Activated CD8-positive, alpha-beta memory T cell treated with anti-CD3 and anti-CD28 coated beads for 4 hours (primary cell): ENCODE results near the gene SOX11.

Source experiments
- DNase-seq, 2 donors: peaks; one replicate each; pipeline ENCODE4 v3.0.0-alpha.2; 2020; ENCODE audit warnings: low read depth in 2 of 2

SOX11 gene

DNA sequence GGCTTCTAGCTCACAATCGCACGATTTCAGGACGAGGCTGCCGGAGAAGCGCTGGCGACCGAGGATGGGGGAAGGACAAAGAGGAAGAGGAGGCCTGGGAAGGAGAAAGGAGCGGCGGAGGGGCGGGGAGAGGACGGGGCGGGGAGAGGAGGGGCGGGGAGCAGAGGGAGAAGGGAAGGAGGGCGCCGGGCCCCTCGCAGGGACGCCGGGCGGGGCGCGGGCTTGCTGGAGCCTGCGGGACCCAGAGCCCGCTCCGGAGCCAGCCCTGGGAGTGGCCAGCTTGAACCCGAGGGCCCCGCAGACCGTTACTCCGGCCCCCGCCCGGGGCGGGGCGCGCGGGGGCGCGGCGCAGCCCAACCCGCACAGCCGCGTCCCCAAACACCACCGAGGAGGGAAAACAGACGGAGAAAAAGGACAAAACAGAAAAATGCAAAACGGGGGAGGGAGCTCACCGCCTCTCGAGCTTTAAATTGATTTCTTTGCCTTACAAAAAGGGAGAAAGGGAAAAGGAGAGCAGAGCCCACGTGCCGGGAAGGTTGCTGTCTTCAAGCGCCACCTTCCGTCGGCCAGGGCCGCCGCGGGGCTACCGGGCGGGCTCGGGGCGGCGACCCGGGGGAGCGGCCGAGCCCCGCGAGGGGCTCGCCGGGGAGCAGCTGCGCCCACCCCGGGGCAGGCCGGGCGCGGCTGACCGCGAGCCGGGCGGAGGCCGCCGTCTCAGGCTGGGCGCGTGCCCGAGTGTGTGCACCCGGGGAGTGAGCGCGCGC lies 781 bp upstream of the SOX11 start:
- DNase-seq = no peak

DNA sequence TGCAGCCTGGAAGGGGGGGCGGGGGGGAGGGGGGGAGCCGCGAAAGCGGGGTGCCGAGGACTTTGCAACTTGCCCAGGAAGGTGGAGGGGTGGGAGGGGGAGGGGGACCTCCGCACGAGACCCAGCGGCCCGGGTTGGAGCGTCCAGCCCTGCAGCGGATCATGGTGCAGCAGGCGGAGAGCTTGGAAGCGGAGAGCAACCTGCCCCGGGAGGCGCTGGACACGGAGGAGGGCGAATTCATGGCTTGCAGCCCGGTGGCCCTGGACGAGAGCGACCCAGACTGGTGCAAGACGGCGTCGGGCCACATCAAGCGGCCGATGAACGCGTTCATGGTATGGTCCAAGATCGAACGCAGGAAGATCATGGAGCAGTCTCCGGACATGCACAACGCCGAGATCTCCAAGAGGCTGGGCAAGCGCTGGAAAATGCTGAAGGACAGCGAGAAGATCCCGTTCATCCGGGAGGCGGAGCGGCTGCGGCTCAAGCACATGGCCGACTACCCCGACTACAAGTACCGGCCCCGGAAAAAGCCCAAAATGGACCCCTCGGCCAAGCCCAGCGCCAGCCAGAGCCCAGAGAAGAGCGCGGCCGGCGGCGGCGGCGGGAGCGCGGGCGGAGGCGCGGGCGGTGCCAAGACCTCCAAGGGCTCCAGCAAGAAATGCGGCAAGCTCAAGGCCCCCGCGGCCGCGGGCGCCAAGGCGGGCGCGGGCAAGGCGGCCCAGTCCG lies 540 bp downstream of the SOX11 start:
- no peak for DNase-seq

- DNase-seq = no peak
Observed at GRCh38 chr2:5693287-5694201, 1.4 kb downstream of the SOX11 start.

GRCh38 chr2:5694306-5694705 lies 2.1 kb downstream of the SOX11 start:
- DNase-seq = no peak

DNA sequence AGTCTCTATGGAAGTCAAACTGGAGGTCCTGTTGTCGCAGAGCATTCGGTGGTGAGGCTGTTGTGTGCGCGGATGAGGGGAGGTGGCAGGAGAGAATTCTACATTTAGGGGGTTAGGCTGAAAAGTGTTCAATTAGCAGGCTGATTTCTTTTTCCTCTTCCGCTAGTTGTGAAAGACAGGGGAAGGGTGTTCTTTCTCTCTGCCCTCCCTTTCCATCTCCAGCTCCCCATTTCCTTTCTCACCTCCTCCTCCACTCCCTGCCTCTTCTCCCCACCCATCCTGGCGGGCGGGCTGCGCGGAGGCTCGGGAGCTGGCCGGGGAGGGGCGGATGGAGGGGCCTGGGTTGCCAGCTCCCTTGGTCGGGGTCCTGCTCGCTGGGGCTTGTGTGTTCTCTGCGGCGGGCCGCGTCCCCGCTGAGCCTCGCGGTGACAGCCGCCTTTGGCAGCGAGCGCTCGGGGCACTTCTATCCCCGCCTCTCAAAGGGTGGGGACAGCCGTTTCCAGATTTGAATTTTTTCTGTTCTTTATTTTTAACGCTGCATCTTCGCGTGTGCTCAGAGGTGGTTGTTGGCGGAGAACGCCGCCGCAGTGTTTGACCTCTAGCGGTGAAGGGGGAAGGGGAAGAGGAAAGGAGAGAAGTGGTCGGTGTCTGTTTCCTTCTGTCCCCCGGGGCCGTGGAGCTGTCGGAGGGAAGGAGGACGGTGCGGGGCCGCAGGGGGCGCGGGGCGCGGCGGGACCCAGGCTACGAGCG lies 3.6 kb downstream of the SOX11 start:
- no peak for DNase-seq

GRCh38 chr2:5696404-5696944 lies 4.3 kb downstream of the SOX11 start:
- DNase-seq = no peak

- DNase-seq = no peak
Observed at GRCh38 chr2:5696945-5697521, 4.8 kb downstream of the SOX11 start.

GRCh38 chr2:5697562-5697961 lies 5.4 kb downstream of the SOX11 start:
- DNase-seq = no peak

GRCh38 chr2:5698134-5698533 lies 6.0 kb downstream of the SOX11 start:
- no peak for DNase-seq

DNA sequence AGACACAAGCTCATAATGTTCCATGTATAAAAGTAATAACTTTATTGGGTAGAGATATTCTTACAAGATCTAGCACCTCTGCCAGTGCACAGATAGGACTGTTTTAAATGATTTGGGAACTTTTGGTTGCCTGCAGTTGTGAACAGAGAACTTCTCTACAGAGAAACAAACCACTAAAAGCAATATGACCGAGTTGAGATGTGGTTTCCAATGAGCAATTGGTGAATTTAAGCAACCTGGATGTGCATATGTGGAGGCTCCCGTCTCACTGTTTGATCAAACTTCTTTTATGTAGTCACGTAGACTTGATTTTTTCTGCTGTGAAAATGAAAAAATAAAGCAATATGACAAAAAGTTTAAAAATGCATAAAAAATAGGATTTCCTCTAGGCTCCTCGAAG lies 7.8 kb downstream of the SOX11 start:
- DNase-seq = no peak

DNA sequence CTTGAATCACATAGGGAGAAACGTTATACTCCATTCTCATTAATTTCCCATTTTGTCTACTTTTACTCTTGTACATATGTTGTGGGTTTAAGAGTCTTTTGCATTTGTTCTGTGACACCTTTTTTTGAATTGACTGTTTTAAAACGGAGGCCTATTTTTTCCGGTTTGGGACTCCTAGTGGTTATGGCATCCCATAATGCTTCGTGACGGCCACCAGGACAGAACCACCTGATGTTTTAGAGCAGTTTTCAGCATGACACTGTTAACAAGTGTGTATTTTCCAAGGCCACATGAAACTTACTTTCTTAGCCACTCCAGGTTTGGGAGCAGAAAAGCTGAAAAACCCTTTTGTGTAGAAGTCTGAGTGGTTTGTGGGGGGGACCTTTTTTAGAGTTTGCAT lies 8.4 kb downstream of the SOX11 start:
- no peak for DNase-seq

DNA sequence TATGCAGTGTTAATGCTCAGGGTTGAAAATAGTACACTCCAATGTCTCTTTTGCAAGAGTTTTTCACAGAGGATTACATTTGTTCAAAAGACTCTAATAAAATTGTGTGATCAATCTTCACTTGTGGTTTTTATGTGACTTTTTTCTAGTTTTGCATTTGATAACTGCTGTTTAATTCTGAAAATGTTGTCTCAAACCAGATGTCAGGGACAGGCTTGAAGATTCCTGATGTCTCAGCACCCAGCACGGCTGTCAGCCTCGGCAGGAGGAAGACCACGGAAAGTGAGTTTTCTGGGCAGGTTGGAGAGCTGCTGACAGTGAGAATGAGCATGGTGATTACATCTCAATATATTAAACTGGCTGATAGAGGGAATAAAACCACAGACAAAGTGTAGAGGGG lies 9.1 kb downstream of the SOX11 start:
- no peak for DNase-seq

DNA sequence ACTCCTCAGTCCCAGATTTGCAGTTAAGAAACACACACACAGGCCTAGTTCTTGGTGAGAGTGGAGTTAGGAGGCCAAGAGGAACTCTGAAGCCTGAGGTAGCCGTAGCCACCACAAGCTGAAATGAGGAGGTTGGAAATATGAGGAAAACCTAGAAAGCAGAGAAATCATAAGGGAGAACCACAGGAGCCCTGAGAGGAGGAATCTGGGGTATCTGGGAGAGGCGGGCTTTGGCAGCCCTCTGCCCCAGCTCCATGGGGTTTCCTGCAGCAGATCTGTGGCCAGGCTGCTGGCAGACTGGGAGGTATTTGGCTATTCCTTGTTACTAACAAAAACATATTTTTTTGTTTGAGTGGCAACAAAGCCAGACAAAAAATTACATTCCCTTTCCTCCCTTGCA lies 11.0 kb downstream of the SOX11 start:
- no peak for DNase-seq

DNA sequence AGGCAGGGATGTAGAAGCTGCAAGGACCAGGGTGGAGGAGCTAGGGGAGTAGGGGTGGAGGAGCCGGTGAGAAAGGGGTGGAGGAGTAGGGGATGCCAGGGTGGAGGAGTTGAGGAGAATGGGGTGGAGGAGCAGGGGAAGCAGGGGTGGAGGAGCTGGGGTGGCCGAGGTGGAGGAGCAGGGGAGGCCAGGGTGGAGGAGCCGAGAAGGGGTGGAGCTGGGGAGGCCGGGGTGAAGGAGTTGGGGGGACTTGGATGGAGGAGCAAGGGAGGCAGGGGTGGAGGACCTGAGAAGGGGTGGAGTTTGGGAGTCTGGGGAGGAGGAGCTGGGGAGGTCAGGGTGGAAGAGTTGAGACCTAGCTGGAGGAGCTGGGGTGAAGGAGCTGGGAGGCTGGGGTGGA lies 13.3 kb downstream of the SOX11 start:
- no peak for DNase-seq

GRCh38 chr2:5706717-5707455 lies 14.7 kb downstream of the SOX11 start:
- no peak for DNase-seq

- no peak for DNase-seq
Observed at GRCh38 chr2:5710615-5711014, 18.4 kb downstream of the SOX11 start.

DNA sequence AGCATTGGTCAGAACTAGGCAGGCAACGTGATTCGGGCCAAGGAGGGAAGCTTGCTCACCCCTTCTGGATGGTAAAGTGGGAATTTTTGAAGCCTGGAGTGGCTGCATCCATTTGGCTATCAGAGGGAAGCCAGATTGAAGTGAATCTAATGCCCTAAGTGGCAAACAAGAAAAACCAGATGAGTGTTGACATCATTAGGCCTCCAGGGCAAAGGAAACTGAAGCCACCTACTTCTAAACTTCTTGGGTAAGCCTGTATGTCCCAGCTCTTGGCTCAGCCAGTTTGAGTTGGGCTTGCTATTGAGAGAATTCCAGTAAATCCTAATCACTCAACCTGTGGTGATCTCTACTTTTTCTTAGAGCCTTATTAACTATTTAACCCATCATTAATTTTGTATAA lies 20.9 kb downstream of the SOX11 start:
- no peak for DNase-seq

- DNase-seq = no peak
Observed at GRCh38 chr2:5719629-5720334, 27.6 kb downstream of the SOX11 start.

GRCh38 chr2:5720426-5720825 lies 28.2 kb downstream of the SOX11 start:
- DNase-seq = no peak

DNA sequence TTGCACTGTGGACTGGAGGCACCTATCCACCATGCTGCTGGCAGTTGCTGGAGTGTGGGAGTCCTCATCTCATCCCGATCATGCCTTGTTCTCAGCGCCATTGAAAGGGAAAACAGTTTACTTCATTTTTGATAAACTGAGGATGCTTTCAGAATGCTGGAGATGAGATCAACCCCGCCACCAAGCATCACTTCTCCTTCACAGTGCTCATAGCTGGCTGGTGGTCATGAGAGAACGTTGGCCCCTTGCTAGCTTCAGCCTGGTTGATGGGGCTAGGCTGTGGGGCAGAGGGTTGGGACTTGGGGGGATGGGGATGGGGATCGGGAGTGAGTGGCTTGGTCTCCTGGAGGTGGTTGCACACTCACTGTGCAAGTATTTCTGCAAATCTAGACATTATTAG lies 30.1 kb downstream of the SOX11 start:
- DNase-seq = no peak
